NT2/D1 (cell line): ENCODE results near the gene PHF24.

Experiments used
- SUZ12 ChIP-seq: IDR thresholded peaks from 2 replicates; pipeline ENCODE4 v1.6.1; 2011; ENCODE audit not compliant: insufficient read length, insufficient read depth; ENCODE audit errors: extremely low read depth
- YY1 ChIP-seq: IDR thresholded peaks from 2 replicates; pipeline ENCODE4 v1.6.1; 2011; ENCODE audit not compliant: insufficient read length, insufficient read depth
- ZNF274 ChIP-seq: IDR thresholded peaks from 2 replicates; pipeline ENCODE4 v1.6.1; 2011; ENCODE audit warnings: mild to moderate bottlenecking, low read depth, low read length

DNA sequence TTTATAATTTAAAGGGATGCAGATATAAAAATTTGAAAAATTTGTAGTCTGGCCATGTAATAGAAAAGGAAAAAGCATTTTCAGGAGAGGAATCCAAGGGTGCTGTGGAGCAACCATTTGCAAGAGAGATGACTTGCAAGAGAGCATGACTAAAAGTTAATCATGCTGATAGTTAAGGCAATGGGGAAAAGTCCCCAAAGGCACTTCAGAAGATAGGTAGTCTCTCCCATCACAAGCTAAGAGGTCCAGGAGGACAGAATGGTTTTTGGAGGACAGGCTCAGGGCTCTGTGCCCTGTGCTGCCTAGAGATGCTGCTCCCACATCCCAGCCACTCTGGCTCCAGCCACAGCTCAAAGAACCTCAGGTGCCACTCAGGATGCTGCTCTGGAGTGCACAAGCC, 70.3 kb downstream of the PHF24 start:
- no peak for TF ChIP-seq ZNF274
- no peak for TF ChIP-seq SUZ12
- no peak for TF ChIP-seq YY1
